Hindlimb muscle (tissue), 1 donor: ENCODE measurements around the gene KIF3C. TPM values are rescaled to one million over a fixed set of nuclear protein-coding genes. Genes with fewer than 3 reads are reported as not detected.
"Not testable (repeated sequence)": the region's sequence is repeated elsewhere in the genome, so short reads cannot be mapped to it uniquely, and the experiment has no call there.

Experiments
- DNase-seq: peaks from one replicate; pipeline ENCODE4 v3.0.0-alpha.2; 2013
- polyA plus RNA-seq: library from polyadenylated mRNA; unstranded; fragments of 120-200 nt; gene quantifications from one replicate; pipeline ENCODE4 v1.2.1, GENCODE V29; 2013; ENCODE audit not compliant: insufficient read length

Gene KIF3C
- 9.5 TPM for polyA plus RNA-seq

GRCh38 chr2:25982273-25982967 is at the start of gene KIF3C:
Gene KIF3C, minus strand, starts transcription at chr2:25982497. Its CDS starts 580 bp downstream, at chr2:25981917.
- peak; percentile 55 for DNase-seq

- DNase-seq = not testable (repeated sequence)
These were observed 45.8 kb upstream of the KIF3C start for GRCh38 chr2:26028083-26028482.

GRCh38 chr2:26025509-26025908 is 43.2 kb upstream of the KIF3C start:
- no peak for DNase-seq

GRCh38 chr2:26024260-26024659 is 42.0 kb upstream of the KIF3C start:
- no peak for DNase-seq

- DNase-seq = no peak
These were observed 37.9 kb upstream of the KIF3C start for GRCh38 chr2:26020231-26020640.

GRCh38 chr2:26018184-26019055 is 36.1 kb upstream of the KIF3C start:
- peak; percentile 26 for DNase-seq

- no peak for DNase-seq
These were observed 35.3 kb upstream of the KIF3C start for GRCh38 chr2:26017464-26018183.

GRCh38 chr2:26016706-26017045 is 34.4 kb upstream of the KIF3C start:
- not testable (repeated sequence) for DNase-seq

- DNase-seq = no peak
These were observed 33.9 kb upstream of the KIF3C start for GRCh38 chr2:26016012-26016705.

GRCh38 chr2:26013668-26014067 is 31.4 kb upstream of the KIF3C start:
- DNase-seq = no peak

- no peak for DNase-seq
These were observed 29.9 kb upstream of the KIF3C start for GRCh38 chr2:26011990-26012856.

GRCh38 chr2:26011609-26011989 is 29.3 kb upstream of the KIF3C start:
- no peak for DNase-seq

GRCh38 chr2:26010943-26011342 is 28.6 kb upstream of the KIF3C start:
- DNase-seq = no peak

GRCh38 chr2:26009567-26009963 is 27.3 kb upstream of the KIF3C start:
- DNase-seq = no peak

- DNase-seq = no peak
These were observed 26.7 kb upstream of the KIF3C start for GRCh38 chr2:26008851-26009566.

- no peak for DNase-seq
These were observed 25.8 kb upstream of the KIF3C start for GRCh38 chr2:26008095-26008494.

GRCh38 chr2:26002632-26003310 is 20.5 kb upstream of the KIF3C start:
- DNase-seq = peak; percentile 22

GRCh38 chr2:26001743-26002351 is 19.6 kb upstream of the KIF3C start:
- peak; percentile 59 for DNase-seq

GRCh38 chr2:26000561-26001082 is 18.3 kb upstream of the KIF3C start:
- DNase-seq = no peak

GRCh38 chr2:25999406-25999805 is 17.1 kb upstream of the KIF3C start:
- not testable (repeated sequence) for DNase-seq
